NCI-H2196 treated with DMSO at 0.1 percent for 48 hours (cell line): ENCODE data around the gene PTGDR.

Experiments
- DNase-seq: peaks from one replicate; lab custom pipeline; 2025; ENCODE audit not compliant: unreplicated experiment; lab: John Stamatoyannopoulos, UW

PTGDR gene, protein sequence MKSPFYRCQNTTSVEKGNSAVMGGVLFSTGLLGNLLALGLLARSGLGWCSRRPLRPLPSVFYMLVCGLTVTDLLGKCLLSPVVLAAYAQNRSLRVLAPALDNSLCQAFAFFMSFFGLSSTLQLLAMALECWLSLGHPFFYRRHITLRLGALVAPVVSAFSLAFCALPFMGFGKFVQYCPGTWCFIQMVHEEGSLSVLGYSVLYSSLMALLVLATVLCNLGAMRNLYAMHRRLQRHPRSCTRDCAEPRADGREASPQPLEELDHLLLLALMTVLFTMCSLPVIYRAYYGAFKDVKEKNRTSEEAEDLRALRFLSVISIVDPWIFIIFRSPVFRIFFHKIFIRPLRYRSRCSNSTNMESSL

DNA sequence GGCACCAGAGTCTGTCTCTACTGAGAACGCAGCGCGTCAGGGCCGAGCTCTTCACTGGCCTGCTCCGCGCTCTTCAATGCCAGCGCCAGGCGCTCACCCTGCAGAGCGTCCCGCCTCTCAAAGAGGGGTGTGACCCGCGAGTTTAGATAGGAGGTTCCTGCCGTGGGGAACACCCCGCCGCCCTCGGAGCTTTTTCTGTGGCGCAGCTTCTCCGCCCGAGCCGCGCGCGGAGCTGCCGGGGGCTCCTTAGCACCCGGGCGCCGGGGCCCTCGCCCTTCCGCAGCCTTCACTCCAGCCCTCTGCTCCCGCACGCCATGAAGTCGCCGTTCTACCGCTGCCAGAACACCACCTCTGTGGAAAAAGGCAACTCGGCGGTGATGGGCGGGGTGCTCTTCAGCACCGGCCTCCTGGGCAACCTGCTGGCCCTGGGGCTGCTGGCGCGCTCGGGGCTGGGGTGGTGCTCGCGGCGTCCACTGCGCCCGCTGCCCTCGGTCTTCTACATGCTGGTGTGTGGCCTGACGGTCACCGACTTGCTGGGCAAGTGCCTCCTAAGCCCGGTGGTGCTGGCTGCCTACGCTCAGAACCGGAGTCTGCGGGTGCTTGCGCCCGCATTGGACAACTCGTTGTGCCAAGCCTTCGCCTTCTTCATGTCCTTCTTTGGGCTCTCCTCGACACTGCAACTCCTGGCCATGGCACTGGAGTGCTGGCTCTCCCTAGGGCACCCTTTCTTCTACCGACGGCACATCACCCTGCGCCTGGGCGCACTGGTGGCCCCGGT, at the start of gene PTGDR:
Gene PTGDR, plus strand, starts transcription at position 198 of the 778 bp plus-strand sequence. Its CDS starts 117 bp downstream, at position 315.
- no peak for DNase-seq

DNA sequence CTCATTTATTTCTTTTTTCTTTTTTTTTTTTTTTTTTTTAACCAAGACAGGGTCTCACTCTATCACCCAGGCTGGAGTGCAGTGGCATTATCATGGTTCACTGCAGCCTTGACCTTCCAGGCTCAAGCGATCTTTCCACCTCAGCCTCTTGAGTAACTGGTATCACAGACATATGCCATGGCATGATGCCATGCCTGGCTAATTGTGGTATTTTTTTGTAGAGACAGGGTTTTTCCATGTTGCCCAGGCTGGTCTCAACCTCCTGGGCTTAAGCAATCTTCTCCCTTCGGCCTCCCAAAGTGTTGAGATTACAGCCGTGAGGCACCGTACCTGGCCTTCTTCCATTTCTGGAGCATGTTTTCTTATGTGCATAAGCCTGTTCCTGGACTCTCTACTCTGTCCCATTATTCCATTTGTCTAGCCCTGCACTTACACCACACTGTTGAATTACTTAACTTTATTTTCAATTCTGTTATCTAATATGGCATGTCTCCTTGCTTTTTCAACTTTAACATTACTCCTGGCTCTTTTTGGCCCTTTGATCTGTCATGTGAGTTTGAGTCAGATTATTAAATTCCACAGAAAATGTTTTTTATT, 47.9 kb upstream of the PTGDR start:
- DNase-seq, result no peak

DNA sequence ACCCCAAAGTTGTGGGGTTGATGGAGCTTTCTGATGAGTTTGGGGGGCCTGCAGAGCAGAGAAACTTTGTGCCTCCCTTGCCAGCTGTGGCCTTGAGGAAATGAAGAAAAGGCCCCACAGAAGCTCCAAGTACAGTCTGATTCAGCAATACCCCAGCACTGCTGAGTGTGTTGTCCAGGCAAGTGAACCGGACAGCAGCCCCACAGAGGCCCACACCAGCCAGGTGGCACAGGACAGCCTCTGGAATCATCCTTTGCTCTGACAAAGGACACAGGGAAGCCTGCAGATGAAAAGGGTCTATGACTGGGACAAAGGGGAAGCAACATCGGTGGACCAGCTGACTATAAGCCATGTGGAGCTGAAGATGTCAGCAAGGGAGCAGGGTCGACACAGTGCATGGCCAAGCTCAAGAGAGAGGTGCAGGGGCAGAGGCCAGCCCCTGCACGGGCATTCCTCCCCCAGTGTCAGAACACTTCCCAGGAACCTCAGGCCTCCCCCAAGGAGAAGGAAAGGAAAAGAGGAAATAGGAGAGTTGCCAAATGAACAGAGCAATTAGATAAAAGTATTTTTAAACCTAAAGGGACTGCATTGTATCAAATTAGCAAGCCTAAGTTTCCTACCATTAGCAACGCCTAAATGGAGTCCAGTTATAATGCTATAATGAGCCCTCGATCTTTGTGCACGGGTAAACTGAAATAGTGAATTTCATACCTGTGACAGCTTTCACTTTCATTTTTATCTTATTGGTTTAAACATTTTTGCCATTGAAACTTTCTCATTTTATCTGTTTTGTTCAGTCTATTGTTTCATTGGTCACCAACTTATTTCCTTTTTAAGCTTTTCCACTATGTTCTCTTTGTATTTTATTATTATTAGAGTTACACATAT, 46.3 kb upstream of the PTGDR start:
- DNase-seq, result no peak

DNA sequence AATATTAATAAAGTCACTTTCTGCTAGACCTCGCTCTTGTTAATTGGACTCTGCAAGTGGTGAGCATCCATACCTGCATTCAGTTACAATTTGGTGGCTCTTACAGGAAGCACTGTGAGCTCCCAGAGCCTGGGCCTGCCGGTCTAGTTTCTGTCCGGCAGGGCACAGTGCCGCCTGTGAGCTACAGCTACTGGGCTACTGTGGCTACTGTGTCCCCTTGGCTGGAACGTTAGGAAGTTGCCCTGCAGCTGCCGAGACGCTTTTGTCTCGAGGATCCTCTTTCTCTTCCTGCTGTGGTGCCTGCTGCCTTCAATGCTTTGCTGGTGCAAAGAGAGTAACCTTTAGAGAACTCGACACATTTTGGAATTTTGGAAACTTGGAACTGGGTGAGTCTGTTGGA, 44.6 kb upstream of the PTGDR start:
- DNase-seq, result no peak

DNA sequence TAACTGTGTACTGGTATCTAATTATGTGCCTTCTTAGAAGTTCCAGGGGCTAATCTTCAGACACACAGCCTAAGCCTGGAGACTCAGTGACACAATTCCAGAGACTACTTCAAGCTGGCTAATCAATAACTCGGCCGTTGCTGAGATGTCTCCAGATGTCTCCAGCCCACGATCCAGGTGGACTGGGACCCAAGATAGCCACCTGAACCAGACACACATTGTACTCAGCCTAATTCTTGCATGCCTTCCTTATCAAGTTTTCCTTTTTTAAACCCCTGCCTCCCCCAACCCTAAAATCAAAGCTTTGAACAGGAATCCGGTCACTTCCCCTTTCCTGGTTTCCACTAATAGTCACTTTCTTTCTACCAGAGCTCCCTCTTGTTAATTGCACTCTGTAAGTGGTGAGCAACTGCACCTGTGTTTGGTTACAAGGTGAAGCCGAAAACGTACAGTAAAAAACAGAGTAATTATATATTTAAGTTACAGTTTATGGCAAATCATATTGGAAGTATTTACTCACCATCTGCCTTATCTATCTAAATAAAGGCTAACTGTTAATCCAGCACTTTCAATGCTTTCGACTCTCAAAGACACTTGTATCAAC, 39.8 kb upstream of the PTGDR start:
- no peak for DNase-seq

DNA sequence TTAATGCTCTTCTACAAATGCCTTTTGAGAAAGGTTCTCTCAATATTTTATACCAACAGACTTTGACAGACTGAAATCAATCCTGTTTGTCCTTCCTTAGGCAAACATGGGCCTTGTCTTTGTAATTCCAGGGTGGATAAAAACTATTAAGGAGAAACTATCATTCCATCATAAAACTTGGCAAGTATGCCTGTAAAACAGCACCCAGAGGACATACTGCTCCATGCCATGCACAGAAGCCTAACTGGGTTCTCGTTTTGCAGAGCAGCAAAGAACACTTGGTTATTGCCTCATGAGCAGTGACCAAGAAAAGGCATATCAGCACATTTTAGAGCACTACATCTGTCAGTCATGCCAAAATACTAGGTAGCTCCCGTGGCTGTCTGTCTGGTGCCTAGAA, 33.8 kb upstream of the PTGDR start:
- no peak for DNase-seq

DNA sequence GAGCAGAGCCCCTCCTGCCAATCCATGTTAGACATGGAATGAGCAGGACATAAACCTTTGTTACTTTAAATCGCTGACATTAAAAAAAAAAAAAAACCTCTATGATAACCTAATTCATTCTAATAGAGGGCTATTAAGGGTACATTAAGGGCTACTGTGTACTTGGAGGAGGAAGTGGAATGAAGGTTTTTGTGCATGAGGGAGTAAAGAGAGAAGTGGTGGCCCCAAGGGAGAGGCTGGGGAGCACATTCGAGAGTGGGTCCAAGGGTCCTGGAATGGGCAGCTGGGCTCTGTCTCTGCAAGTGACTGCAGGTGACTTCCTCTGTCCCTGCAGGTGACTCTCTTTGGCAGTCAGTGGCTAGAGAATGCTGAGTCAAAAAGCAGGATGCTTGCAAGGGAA, 32.1 kb upstream of the PTGDR start:
- DNase-seq, result no peak

DNA sequence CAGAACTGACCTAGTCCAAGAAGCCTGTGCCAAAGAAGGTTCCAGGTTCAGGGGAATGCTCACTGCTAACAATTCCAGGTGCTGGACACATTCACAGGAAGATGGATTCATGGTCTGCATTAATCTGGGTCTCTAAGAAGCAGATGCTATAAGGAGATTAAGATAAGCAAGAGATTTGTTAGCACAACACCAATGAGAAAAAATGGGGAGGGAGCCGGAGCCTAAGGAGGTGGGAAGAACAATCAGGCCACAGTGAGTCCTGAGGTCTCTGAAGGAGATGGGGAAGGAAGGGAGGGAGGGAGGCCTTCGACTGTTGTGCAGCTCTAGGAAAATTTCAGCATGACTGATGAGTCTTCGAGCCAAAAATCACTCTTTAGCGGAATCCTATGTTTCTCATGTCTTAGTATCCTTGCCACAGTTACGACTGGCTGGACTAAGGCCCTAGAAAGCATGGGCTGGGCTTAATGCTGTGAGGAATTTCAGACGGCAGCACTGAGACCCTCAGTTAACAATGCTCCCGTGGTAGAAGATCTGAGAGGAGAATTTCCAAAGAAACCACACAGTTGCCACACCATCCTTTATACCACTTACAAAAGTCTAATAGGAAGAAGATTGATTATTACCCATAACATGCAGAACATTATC, 31.5 kb upstream of the PTGDR start:
- DNase-seq, result no peak

DNA sequence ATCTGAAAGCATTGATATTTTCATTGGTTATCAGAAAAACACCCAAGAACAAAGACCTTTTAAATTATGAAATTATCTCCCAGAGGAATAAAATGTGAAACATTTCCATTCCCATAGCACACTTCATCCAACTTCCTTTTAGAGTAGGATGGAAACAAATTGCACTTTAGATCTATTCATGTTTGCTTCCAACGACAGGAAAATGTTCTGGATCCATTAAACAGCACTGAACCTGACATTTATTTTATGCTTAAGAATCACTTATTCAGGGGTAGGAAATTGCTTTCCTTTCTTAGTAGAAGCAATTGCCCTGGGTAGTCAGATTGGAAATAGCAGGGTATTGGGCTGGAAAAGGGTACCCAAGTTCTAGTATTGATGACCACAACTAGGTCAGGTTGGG, 28.8 kb upstream of the PTGDR start:
- no peak for DNase-seq

DNA sequence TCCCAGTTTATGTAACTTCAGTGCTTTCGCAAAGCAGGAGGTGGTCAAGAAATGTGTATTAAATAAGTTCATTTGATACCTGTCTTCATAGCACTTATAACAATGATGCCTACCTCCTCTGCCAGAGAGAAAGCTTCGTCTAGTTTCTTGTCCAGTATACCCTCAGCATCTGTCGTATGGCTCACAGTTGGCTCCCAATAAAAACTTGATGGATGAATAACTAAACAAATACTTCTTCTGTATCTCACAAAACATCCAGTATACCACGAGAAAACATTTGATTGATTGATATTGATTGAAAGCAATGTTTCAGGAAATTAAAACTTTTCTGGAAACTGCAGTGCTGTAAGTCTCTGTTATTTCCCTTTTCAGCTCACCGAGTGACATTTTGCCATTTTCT, 26.9 kb upstream of the PTGDR start:
- DNase-seq, result no peak

DNA sequence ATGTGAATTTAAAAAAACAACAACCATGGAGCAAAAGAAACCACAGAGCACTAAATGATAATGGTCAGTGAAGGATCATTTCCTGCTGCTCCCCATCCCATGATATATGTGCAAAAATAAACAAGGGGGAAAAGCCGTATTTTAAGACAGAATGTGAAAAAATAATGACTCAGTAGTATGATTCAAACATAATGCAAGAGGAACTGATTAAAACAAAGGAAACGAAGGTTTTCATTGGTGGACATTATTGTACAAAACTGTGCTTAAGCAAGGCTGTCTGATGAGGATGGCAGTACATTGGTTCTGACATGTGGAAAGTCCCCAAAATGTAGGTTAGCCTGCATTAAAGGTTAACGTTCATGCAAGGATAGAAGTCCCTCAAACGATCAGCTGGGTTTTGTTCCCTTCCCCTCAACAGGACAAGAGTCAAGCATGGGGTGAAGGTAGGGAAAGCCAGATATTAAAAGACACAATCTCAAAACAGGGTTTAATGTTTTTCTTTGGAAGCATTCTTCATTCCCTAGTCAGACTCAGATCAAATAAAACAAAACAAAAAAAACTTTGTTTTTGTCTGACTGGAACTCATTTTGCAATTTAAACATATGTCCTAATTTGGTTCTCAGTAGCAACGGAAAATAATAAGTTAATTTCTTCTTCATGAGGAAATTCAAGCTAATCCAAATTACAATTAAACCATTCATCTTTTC, 26.3 kb upstream of the PTGDR start:
- DNase-seq, result no peak

DNA sequence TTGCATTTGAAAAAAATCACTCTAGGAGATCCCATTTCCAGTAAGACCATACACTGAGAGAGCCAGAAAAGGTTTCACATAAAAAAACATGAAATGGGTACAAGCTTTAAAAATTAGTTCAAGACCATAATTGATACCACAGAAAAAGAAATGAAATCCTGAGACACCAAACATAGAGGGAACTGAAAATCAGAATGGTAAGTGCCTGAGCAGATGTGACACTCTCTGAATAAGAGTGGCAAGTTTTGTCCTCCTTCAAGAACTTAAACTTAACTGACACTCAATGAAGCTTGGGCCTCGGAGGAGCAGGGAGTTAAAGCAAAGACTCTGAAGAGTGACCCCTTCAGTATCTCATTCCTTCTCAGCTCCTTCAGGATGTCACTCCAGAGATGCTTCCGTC, 23.2 kb upstream of the PTGDR start:
- DNase-seq, result no peak

DNA sequence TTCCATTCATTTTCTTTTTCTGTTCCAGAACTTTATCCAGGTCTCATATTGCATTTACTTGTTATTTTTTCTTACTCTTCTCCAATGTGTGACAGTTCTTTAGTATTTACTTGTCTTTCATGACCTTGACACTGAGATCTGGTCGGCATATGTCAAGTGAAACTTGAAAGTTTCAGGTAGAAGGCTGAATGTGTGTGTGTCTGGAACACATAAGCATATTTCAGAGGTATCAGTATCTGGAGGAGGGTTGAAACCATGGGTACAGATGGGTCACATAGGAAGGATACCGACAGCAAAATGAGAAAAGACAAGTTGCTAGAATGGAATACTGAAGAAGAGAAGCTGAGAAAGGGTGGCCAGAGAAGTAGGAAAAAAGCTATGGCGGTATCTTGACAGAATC, 22.5 kb upstream of the PTGDR start:
- DNase-seq, result no peak

DNA sequence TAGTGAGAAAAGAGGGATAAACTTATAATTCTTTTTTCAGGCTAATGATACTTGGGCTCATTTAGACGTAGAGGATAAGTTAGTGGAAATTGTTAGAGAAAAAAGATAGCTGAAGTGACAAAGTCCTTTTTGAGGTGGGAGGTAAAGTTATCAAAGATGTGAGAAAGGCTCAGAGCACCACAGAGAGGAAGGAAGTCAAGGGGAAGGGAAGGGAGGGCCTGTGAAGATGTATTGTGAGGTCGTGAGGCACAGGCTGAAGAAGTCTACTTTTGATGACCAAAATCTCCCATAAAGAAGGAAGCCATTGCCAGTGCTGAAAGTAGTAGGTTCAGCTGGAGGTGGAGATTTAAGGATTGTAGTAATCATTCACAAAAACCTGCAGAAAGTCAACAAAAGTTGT, 19.4 kb upstream of the PTGDR start:
- DNase-seq, result no peak

DNA sequence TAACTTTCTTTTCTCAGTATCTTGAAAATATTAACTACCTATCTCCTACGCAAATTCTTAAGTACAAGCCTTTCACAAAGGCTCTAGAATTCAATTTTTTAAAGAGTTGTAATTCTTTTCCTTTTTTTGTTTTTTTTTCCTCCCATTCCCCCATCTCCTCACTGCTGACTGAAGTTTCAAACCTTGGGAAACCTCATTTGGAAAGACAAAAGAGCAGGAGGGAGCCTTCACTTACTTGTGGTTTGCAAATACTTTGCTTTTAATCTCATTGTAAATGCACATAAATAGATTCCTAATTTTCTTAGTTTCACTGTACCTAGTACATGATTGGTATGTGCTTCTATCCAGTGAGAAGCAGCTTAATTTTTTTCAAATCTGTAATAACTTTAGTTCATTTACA, 15.8 kb upstream of the PTGDR start:
- no peak for DNase-seq

DNA sequence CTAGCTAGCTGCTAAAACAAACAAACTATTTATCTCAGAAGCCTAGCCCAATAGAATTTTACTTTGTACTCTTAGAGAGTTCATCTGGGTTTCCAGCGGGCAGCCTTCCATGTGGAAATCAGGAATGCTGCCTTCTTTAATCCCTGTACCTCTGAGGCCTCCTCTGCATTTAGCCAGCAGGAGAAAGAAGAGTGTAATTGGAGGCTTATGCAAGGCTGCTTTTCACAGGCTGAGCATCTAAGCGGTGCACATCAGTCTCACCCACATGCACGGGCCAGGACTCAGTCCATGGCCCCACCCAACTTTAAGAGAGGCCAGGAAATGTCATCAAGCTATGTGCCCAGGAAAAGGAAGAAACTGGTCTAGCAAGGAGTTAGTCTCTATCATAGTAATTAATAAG, 14.0 kb upstream of the PTGDR start:
- DNase-seq, result no peak

DNA sequence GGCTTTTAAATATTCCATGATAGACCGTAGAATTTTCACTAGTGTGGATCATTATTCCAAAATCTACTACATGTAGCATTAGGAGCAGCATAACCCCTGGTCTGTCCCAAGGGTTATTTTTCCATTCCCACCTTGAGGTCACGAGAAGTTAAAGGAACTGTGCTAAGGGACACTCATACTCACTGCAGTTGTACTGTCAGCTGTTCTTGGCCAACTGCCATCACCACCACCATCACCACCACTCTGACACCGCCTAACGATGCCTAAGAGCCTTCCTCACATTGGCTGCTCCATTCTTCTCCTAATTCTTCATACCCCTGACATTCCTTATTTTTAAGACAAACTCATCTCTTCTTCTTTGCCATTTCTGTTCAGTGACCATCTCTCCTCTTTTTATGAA, 13.4 kb upstream of the PTGDR start:
- DNase-seq, result no peak

DNA sequence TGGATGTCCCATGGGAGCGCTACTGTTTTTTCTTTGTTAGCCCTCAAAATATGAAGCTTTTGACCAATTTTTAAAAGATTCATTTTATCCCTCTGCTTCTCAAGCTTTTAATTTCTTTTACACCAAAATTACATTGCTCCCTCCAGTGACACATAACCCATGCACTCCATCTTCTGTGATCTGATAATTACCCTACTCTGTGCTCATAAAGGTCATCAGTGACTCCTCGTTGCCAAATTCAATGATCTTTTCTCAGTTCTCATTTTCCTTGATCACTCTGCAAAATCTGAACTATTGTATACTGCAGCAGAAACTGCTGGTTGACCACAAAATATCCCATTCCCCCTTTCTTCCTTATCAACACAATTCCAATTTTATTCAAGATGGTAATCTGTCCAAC, 8.7 kb upstream of the PTGDR start:
- no peak for DNase-seq

DNA sequence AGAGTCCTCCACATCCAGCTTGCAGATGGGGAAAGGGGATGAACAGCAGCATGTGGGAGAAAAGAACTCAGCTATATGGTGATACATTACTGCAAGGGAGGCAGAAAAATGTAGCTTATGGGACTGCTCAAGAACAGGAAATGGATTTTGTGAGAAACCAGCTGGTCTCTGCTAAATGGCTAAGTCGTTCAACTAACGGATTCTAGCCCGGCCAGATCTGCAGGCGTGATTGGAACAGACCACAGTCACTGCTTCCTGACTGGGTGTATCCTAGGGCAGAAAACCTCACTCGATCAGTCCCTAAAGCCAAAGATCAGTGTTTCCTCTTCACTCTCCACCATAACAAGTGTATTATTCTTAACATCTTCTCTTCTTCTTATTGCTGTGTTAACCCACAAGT, 8.1 kb upstream of the PTGDR start:
- no peak for DNase-seq

DNA sequence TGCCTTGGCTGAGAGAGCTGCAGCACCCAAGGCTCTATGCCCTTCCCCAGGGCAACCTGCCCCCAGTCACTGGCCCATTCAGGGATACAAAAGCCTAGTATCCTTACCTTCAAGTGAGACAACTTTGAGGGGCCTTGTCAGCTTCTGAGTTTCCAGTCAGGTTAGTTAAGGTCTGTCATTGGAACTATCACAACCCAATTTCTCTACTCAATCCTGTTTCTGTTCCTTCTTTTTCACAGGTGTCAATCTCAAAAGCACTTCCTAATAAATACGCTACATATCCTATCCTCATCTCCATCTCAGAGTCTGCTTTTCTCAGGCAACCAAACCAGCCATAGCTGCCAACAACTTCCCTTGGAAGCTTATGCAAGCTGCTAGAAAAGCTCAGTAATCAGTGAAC, 4.9 kb upstream of the PTGDR start:
- DNase-seq, result no peak
